Osteocyte (in vitro differentiated cells): ENCODE data around the gene SERINC1. TPM values are rescaled to one million over a fixed set of nuclear protein-coding genes. Genes with fewer than 3 reads are reported as not detected.

ENCODE experiments used
- DNase-seq: peaks from one replicate; pipeline ENCODE4 v3.0.0; 2021; ENCODE audit warnings: mixed read lengths; ENCODE audit not compliant: unreplicated experiment; ENCODE audit errors: extremely low spot score
- H3K27ac Mint-ChIP-seq: one replicate; pipeline ENCODE4 v1.8.0; 2021; ENCODE audit warnings: mild to moderate bottlenecking, mixed read lengths; ENCODE audit not compliant: unreplicated experiment
- H3K27me3 Mint-ChIP-seq: one replicate; pipeline ENCODE4 v1.8.0; 2021; ENCODE audit warnings: mixed read lengths; ENCODE audit not compliant: unreplicated experiment
- H3K36me3 Mint-ChIP-seq: one replicate; pipeline ENCODE4 v1.8.0; 2021; ENCODE audit warnings: mixed read lengths; ENCODE audit not compliant: unreplicated experiment
- H3K4me1 Mint-ChIP-seq: one replicate; pipeline ENCODE4 v1.8.0; 2021; ENCODE audit warnings: mixed read lengths; ENCODE audit not compliant: unreplicated experiment
- H3K4me3 Mint-ChIP-seq: one replicate; pipeline ENCODE4 v1.8.0; 2021; ENCODE audit warnings: mild to moderate bottlenecking, moderate library complexity, mixed read lengths; ENCODE audit not compliant: unreplicated experiment
- H3K9me3 Mint-ChIP-seq: one replicate; pipeline ENCODE4 v1.8.0; 2021; ENCODE audit warnings: mixed read lengths; ENCODE audit not compliant: unreplicated experiment
- CTCF ChIP-seq: fragments of 200-600 bp; sonication (generic); IDR thresholded peaks from 2 replicates; pipeline ENCODE4 v1.5.0; 2021; ENCODE audit warnings: antibody characterized with exemption, mild to moderate bottlenecking, moderate library complexity
- total RNA-seq: library from RNA; stranded (reverse); gene quantifications from 2 replicates; pipeline ENCODE4 v1.2.1, GENCODE V29; 2021

The SERINC1 gene
- total RNA-seq, 1 donor from 2014 or later = 209 TPM

GRCh38 chr6:122494665-122495272, 23.2 kb upstream of the SERINC1 start:
- Mint-ChIP-seq H3K27me3 (no peaks in the 10 kb centered on the region), H3K9me3 (peaks cover 39% of the 10 kb centered on the region), H3K27ac (no peak overlapping the region), H3K4me3 (no peak overlapping the region), H3K4me1 (peaks cover 11% of the 10 kb centered on the region), H3K36me3 (peaks cover 46% of the 10 kb centered on the region)
- no peak for TF ChIP-seq CTCF
- no peak for DNase-seq

GRCh38 chr6:122491919-122492555, 20.4 kb upstream of the SERINC1 start:
- H3K4me1 Mint-ChIP-seq = peaks cover 28% of the 10 kb centered on the region
- DNase-seq = no peak
- no peak overlapping the region for H3K4me3 Mint-ChIP-seq
- H3K27me3 Mint-ChIP-seq = no peaks in the 10 kb centered on the region
- H3K27ac Mint-ChIP-seq = no peak overlapping the region
- H3K9me3 Mint-ChIP-seq = peaks cover 14% of the 10 kb centered on the region
- H3K36me3 Mint-ChIP-seq = peaks cover 28% of the 10 kb centered on the region
- TF ChIP-seq CTCF = peak; percentile 80

GRCh38 chr6:122490607-122491006, 19.0 kb upstream of the SERINC1 start:
- no peak for DNase-seq
- H3K27me3 Mint-ChIP-seq = no peaks in the 10 kb centered on the region
- peaks cover 41% of the 10 kb centered on the region for H3K4me1 Mint-ChIP-seq
- peaks cover 18% of the 10 kb centered on the region for H3K36me3 Mint-ChIP-seq
- H3K4me3 Mint-ChIP-seq = no peak overlapping the region
- no peak for TF ChIP-seq CTCF
- peak overlapping the region; percentile 20 for H3K27ac Mint-ChIP-seq
- H3K9me3 Mint-ChIP-seq = peaks cover 5% of the 10 kb centered on the region

- Mint-ChIP-seq H3K27ac (peak overlapping the region; percentile 76), H3K4me1 (peaks cover 64% of the 10 kb centered on the region), H3K36me3 (no peaks in the 10 kb centered on the region), H3K9me3 (no peaks in the 10 kb centered on the region), H3K4me3 (peak overlapping the region; percentile 65), H3K27me3 (no peaks in the 10 kb centered on the region)
- peak; percentile 15 for TF ChIP-seq CTCF
- DNase-seq = no peak
Observed at GRCh38 chr6:122484760-122485159, 13.2 kb upstream of the SERINC1 start.

- TF ChIP-seq CTCF = no peak
- DNase-seq = no peak
- Mint-ChIP-seq H3K4me1 (peaks cover 52% of the 10 kb centered on the region), H3K27ac (peak overlapping the region; percentile 93), H3K36me3 (no peaks in the 10 kb centered on the region), H3K9me3 (no peaks in the 10 kb centered on the region), H3K27me3 (no peaks in the 10 kb centered on the region), H3K4me3 (peak overlapping the region; percentile 86)
Observed at GRCh38 chr6:122482750-122483080, 11.1 kb upstream of the SERINC1 start.
